ENCODE data around the gene TEX53.

TEX53 gene

DNA sequence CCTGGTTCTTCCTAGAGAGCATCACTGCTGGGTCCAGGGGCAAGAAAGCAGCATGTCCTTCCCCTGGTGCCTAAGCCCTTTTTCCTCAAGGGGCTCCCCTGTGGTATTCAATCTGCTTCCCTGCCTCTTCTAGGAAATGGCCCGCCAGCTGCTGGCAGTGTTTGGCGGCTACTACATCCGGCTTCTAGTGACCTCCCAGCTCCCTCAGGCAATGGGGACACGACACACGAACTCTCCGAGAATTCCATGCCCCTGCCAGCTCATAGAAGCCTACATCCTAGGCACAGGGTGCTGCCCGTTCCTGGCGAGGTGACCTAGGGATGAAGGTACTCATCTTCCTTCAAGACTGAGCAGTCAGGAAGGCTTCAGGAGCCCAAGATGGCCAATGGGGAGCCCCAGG is 14.6 kb downstream of the TEX53 start:
- no peak for TF ChIP-seq OSR1 (CRISPR knock-in tag; IDR thresholded peaks at IDR 0.05)
- TF ChIP-seq CREB5 (CRISPR knock-in tag; IDR thresholded peaks at IDR 0.05; ENCODE audit: low read depth), result no peak
- TF ChIP-seq PATZ1 (CRISPR knock-in tag; IDR thresholded peaks at IDR 0.05; ENCODE audit: borderline replicate concordance), result no peak
- no peak for TF ChIP-seq TCF4 (CRISPR knock-in tag; IDR thresholded peaks at IDR 0.05; ENCODE audit: borderline replicate concordance)
- no peak for TF ChIP-seq ZFP30 (CRISPR knock-in tag; IDR thresholded peaks at IDR 0.05)
- no peak for TF ChIP-seq CSRNP3 (CRISPR knock-in tag; IDR thresholded peaks at IDR 0.05)
- no peak for TF ChIP-seq GLIS3 (CRISPR knock-in tag; IDR thresholded peaks at IDR 0.05)
- TF ChIP-seq, protein P1, sequence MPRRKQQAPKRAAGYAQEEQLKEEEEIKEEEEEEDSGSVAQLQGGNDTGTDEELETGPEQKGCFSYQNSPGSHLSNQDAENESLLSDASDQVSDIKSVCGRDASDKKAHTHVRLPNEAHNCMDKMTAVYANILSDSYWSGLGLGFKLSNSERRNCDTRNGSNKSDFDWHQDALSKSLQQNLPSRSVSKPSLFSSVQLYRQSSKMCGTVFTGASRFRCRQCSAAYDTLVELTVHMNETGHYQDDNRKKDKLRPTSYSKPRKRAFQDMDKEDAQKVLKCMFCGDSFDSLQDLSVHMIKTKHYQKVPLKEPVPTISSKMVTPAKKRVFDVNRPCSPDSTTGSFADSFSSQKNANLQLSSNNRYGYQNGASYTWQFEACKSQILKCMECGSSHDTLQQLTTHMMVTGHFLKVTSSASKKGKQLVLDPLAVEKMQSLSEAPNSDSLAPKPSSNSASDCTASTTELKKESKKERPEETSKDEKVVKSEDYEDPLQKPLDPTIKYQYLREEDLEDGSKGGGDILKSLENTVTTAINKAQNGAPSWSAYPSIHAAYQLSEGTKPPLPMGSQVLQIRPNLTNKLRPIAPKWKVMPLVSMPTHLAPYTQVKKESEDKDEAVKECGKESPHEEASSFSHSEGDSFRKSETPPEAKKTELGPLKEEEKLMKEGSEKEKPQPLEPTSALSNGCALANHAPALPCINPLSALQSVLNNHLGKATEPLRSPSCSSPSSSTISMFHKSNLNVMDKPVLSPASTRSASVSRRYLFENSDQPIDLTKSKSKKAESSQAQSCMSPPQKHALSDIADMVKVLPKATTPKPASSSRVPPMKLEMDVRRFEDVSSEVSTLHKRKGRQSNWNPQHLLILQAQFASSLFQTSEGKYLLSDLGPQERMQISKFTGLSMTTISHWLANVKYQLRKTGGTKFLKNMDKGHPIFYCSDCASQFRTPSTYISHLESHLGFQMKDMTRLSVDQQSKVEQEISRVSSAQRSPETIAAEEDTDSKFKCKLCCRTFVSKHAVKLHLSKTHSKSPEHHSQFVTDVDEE (CRISPR knock-in tag; IDR thresholded peaks at IDR 0.05), result no peak
- TF ChIP-seq ARNTL (CRISPR knock-in tag; IDR thresholded peaks at IDR 0.05; ENCODE audit: borderline replicate concordance, low read depth), result no peak

DNA sequence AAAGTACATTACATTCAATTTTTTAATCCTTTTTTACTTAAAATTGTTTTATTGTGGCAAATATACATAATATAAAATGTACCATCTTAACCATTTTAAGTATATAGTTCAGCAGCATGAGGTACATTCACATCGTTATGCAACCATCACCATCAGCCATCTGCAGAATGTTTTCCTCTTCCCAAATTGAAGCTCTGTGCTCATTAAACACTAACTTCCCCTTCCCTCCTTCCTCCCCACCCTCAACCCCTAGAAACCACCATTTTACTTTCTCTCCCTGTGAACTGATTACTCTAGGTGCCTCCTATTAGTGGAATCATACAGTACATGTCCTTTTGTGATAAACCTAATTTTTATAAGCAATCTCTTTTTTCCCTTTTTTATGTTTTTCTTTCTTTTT is 15.6 kb downstream of the TEX53 start:
- TF ChIP-seq SNAI2 (CRISPR knock-in tag; IDR thresholded peaks at IDR 0.05) (no peak), CREB5 (CRISPR knock-in tag; IDR thresholded peaks at IDR 0.05; ENCODE audit: low read depth) (no peak), ISL1 (CRISPR knock-in tag; IDR thresholded peaks at IDR 0.05) (no peak), ZFP30 (CRISPR knock-in tag; IDR thresholded peaks at IDR 0.05) (no peak), PPARA (CRISPR knock-in tag; IDR thresholded peaks at IDR 0.05; ENCODE audit: borderline replicate concordance) (no peak), OSR1 (CRISPR knock-in tag; IDR thresholded peaks at IDR 0.05) (no peak), ZNF70 (CRISPR knock-in tag; IDR thresholded peaks at IDR 0.05) (no peak), ESRRG (CRISPR knock-in tag; IDR thresholded peaks at IDR 0.05) (no peak), ZNF8 (CRISPR knock-in tag; IDR thresholded peaks at IDR 0.05) (no peak), TOX (CRISPR knock-in tag; IDR thresholded peaks at IDR 0.05; ENCODE audit: borderline replicate concordance) (no peak)
- TF ChIP-seq, protein P1 (CRISPR knock-in tag; IDR thresholded peaks at IDR 0.05), result no peak
- no peak for ATAC-seq

More for the DNA sequence above, 14.6 kb downstream of the TEX53 start:
- no peak for ATAC-seq

GRCh38 chr9:114638404-114638803 is 19.2 kb downstream of the TEX53 start:
- no peak for ATAC-seq
- TF ChIP-seq PATZ1 (CRISPR knock-in tag; IDR thresholded peaks at IDR 0.05; ENCODE audit: borderline replicate concordance), result no peak
- TF ChIP-seq GLIS3 (CRISPR knock-in tag; IDR thresholded peaks at IDR 0.05), result no peak
- no peak for TF ChIP-seq SNAI2 (CRISPR knock-in tag; IDR thresholded peaks at IDR 0.05)
- no peak for TF ChIP-seq CSRNP3 (CRISPR knock-in tag; IDR thresholded peaks at IDR 0.05)
- TF ChIP-seq, protein P2, sequence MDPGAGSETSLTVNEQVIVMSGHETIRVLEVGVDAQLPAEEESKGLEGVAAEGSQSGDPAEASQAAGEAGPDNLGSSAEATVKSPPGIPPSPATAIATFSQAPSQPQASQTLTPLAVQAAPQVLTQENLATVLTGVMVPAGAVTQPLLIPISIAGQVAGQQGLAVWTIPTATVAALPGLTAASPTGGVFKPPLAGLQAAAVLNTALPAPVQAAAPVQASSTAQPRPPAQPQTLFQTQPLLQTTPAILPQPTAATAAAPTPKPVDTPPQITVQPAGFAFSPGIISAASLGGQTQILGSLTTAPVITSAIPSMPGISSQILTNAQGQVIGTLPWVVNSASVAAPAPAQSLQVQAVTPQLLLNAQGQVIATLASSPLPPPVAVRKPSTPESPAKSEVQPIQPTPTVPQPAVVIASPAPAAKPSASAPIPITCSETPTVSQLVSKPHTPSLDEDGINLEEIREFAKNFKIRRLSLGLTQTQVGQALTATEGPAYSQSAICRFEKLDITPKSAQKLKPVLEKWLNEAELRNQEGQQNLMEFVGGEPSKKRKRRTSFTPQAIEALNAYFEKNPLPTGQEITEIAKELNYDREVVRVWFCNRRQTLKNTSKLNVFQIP (CRISPR knock-in tag; IDR thresholded peaks at IDR 0.05; ENCODE audit: borderline replicate concordance, low read depth), result no peak
- no peak for TF ChIP-seq TCF4 (CRISPR knock-in tag; IDR thresholded peaks at IDR 0.05; ENCODE audit: borderline replicate concordance)
- no peak for TF ChIP-seq ZNF70 (CRISPR knock-in tag; IDR thresholded peaks at IDR 0.05)
- TF ChIP-seq BACH2 (CRISPR knock-in tag; IDR thresholded peaks at IDR 0.05; ENCODE audit: borderline replicate concordance), result no peak
- TF ChIP-seq TOX (CRISPR knock-in tag; IDR thresholded peaks at IDR 0.05; ENCODE audit: borderline replicate concordance), result no peak
- no peak for TF ChIP-seq ZNF8 (CRISPR knock-in tag; IDR thresholded peaks at IDR 0.05)
- no peak for TF ChIP-seq ZFP3 (CRISPR knock-in tag; IDR thresholded peaks at IDR 0.05)

Data from SK-N-SH treated with all-trans-retinoic acid at 6 μM for 48 hours (cell line).